ENCODE results near the gene KRTAP24-1. TPM values are rescaled to one million over a fixed set of nuclear protein-coding genes. Genes with fewer than 3 reads are reported as not detected.

The KRTAP24-1 gene, protein sequence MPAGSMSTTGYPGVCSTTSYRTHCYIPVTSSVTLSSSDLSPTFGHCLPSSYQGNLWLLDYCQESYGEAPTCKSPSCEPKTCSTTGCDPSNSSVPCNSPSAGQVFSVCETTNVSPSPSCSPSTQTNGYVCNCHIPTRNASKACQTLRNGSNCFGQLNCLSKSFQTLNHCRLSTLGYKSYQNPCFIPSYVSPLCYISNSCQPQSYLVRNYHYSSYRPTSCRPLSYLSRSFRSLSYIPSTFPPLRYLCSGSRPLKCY
- not detected for polyA plus RNA-seq (ENCODE audit: insufficient read length in 3 of 3)
- long read RNA-seq, donor 1 = 0 reads
- long read RNA-seq, donor 2 = 0 reads
- long read RNA-seq, donor 3 = 0 reads
- long read RNA-seq, donor 4 = 0 reads
- long read RNA-seq, donor 5, partial matches to known transcripts = 0 of 1 reads
- long read RNA-seq, donor 5, other reads (novel, unspliced or antisense) = 0 of 1 reads
- long read RNA-seq, donor 6 = 0 reads
- long read RNA-seq, donor 7 = 0 reads
- long read RNA-seq, donor 8 = 0 reads
- long read RNA-seq, donor 9 = 0 reads
- long read RNA-seq, donor 10 = 0 reads
- long read RNA-seq, donor 11 = 0 reads
- long read RNA-seq, donor 12 = 0 reads
- long read RNA-seq, donor 13 = 0 reads
- long read RNA-seq, donor 14 = 0 reads
- long read RNA-seq, donor 15 = 0 reads
- long read RNA-seq, donor 16 = 0 reads

DNA sequence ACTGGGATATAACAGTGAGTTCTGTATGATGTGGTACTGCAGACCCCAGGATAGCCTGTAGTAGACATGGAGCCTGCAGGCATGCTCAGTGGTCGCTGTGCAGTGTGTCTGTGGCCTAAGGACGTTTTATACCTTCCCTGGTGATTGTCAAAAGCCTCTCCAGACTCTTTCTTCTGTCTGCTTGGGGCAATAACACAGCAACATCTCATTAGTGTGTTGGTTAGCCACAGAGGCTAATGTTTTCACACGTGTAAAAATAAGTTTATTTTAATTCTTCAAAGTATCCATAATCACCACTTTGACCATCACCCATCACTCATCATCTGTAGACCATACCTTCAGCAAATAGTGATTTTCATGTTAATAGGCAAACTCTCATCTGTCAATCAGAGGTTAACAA lies at the start of gene KRTAP24-1:
Gene KRTAP24-1, minus strand, starts transcription at position 101 of the 400 bp plus-strand sequence. Its CDS starts 18 bp downstream, at position 83.
- DNase-seq = no peak

DNA sequence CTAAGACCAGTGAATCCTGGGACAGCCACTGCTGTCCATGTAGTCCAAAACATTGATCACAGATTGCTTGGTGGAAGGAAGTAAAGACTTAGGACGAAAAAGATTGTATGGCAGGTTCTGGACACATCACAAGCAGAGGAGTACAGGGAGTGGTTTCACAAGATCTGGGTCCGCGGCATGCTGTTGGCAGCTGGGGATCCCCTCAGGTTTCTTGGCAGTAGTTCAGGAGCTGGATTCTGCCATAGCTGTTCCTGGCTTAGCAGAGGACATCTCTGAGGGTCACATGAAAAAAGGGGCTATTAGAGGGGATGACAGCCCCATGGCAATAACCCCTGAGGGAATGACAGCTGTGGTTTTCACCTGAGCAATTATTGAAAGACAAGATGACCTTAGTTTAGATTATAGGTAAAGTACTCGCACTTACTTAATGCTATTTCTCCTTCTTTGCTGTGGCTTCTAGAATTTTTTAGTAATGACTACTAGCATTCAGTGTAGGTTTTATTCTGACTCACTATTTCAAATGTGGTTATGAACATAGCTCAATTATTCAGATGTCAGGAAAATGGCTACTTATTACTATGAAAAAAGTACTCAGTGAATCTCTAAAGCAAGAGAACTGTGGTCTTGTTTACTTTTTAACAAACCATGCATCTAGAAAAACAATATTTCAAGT lies 46.6 kb upstream of the KRTAP24-1 start:
- DNase-seq = no peak

DNA sequence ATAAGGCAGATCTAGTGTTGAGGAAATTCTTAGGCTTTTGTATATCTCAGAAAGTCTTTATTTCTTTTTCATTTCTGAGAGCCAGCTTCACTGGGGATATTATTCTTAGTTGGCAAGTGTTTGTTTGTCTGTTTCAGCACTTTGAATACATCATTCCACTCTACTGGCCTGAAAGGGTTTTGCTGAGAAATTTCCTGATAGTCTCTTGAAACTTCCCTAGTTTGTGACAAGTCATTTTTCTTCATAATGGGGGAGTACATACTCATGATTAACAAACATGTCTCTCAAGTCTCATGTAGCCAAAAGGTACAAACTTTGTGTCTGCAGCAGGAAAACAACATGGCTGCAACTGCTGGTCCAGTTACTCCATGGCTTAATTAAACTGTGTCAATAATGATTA lies 43.6 kb upstream of the KRTAP24-1 start:
- DNase-seq = no peak

DNA sequence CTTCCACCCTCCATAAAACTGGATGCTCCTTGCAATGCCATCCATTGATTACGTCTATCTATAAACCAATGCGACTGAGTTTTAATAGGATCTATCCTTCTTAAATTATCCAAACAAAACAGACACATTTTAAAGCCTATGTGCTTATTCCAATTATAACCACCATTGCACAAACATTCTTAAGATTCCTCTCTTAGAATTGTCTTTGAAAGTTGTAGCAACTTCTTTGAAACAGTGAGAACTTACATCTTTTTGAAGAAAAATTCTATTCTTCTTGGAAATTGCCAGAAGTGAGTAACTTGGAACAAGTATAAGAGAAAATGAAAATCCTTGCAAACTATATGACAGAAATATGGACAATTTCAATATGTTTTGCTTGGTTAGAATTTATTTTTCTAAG lies 37.5 kb upstream of the KRTAP24-1 start, which contains the start of gene KRTAP26-1:
Gene KRTAP26-1, minus strand, starts transcription at position 101 of the 400 bp plus-strand sequence. CDS start 280 bp downstream, outside the sequence.
- no peak for DNase-seq

DNA sequence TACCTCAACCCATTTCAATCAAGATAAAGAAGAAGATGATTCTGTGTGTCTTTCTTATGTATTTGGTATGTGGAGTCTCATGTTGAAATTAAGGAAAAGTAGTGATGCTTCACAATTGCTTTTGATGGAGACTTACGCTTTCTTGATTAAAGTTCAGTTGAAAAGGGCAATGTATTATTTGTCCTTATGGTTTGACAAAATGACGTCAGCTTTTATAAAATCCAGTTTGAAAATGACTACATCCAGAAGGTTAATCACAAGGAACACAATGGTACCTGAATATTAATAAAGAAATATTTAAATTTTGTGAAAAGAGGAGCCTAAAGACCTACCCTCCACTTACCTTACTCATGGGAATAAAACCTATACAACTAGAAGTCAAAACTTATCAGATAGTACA lies 33.0 kb upstream of the KRTAP24-1 start:
- DNase-seq = no peak

DNA sequence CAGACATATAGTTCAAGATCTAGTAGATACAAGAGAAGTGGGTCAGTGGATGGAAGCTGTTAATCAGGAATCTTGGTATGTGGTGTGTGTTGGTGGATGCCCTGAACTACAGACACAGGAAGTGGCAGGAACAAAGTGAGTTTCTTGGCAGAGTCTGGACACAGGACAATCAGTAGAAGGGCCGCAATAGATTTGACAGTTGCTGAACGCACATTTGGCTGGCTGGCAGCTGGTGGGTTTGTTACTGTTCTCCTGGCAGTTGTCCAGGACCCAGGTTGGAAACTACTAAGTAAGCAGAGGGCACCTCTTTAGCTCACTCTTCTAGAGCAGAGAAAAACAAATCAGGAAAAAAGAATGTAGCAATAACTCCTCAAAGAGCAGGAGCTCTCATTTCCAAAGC lies 24.1 kb upstream of the KRTAP24-1 start:
- no peak for DNase-seq

DNA sequence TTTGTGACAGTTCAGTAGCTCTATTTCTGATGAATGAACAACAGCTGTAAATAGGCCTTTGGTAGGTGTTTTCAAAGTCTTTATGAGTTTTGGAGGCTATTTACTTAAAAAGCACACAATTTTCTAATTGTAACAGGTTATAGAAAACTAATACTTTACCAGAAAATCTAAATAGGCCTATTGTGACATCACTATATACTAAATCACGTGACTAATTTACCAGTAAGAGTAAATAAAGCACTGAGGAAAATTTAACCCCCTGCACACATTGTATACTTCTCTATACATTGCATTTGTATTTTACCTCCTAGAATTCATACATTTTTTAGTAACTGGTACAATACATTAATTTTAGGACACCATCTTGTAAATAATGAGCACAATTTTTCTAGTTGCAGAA lies 22.4 kb upstream of the KRTAP24-1 start:
- no peak for DNase-seq

DNA sequence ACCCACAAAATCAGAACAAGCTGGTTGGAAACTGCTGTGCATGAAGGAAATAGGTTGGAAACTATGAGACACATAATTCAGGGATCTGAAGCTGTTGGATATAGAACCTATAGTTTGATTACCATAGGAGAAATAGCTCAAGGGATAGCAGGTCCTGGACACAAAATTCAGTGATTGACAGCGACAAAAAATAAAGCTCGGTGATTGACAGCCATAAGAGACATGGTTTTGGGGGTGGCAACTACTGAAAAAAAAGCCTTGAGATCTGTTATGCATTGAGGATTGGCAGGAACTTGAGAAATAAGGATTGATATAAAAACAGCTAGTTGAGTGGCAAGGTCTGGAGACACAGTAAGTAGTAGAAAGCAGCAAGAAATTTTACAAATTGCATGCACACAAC lies 6.5 kb upstream of the KRTAP24-1 start, which contains the start of gene KRTAP25-1:
Gene KRTAP25-1, minus strand, starts transcription at position 300 of the 400 bp plus-strand sequence. Its CDS starts 24 bp downstream, at position 276.
- DNase-seq = no peak

DNA sequence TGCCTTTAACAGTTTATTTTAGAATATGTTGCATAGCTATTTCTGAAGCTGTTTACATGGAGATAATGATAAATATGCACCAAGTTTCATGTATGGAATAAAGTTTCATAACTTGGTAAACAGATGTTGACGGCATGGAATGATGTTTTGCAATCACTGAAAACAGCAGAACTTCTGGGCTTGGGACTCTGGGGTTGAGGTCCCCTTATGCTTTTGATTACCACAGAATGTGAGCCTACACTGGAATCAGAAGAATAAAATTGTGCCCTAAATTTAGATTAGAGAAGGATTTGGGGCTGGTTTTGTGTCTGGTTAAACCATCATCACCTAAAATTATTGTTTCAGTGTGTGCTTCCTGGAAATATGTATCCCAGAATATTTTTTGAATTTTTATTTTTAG lies 11.1 kb downstream of the KRTAP24-1 start:
- no peak for DNase-seq

DNA sequence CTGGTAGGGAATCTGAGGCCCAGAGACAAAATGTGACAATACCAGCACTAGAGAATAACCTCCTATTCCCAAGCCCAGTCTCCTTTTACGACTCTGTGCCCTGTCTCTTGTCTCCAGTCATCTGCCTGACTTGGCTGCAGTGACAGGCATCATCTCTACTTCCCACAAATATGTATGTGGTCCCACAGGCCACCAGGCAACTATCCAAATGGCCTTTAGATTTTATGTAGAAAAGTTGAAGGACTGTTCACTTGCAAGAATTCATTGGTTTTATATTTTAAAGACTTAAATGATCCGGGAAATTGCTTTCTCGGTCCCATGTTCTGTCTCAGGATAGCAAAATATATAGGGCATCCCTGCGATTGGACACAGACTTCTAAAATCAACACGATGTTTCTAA lies 11.6 kb downstream of the KRTAP24-1 start:
- DNase-seq = no peak

DNA sequence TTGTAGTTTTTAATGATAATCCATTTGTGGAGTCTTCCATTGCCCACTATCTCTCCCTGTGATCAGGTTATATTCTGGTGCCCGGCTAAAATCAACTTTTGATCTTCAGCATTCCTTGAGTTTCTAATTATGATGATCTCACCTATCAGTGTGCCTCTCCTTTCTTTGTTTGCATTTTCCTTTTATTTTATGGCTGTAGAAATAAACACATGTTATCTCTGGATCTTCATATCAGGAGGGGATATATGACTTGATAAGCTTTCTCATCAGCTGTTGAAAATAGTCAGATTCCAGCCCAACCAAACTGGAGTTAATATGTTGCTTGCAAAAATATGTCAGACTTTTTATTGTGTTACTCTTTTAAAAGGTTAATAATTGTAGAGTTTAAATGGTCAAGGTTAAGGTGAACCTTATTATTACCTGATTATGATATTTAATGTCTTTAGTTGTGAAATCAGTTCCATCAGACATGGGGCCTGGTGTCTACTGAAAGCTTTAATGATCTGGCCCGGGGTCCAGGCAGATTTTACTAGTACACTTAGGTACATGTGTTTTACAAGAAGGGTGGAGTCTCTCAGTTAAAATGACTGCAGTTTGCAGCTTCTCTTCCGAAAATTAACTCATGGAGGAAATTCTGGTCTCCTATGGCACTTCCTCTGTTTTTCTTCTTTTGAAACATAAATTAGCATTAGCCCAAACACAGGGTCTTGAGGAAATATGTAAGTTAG lies 12.8 kb downstream of the KRTAP24-1 start:
- DNase-seq = no peak

DNA sequence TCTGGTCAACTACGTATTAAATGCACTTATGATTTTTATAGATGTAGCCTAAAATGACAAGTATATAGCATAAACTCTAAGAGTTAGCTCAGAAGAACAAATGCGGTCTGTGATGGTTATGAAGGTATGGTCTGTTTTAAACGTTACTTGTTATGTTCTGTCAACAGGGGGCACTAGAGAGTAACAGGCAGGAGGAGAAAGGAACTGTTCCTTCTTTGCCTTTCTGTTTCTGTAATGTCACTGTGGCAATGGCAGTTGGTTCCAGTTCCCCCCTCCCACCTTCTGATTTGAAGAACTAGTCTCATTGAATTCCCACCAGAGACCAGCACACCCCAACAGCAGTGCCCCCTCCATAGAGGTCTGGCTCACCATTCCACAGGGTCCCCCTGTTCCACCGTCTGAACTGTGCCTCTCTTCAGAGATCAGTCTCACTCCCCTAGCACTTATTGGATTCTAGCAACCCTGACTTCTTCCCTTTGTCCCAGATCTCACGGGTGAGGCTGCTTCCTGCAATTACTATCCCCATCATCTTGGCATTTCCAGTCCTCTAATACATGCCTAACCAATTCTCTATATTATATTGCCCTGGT lies 14.0 kb downstream of the KRTAP24-1 start:
- DNase-seq = no peak

DNA sequence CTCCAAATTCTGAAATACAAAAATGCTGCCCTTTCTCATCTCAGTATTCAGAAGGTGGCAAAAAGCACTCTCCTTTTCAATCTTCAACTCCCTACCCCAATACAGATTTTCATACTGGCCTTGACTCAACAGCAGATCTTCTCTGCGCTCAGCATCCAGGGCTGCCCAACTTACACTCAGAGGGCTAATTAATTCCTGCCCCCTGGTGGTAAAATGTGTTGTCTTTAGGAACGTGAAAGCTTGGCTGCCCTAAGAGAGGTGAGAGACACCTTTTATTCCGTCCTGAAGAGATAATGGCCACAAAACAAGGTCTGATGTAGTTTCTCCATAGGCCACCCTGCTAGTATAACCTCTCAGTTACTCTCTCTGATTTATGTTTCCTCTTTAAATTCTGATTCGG lies 25.0 kb downstream of the KRTAP24-1 start:
- peak; percentile 10 for DNase-seq

DNA sequence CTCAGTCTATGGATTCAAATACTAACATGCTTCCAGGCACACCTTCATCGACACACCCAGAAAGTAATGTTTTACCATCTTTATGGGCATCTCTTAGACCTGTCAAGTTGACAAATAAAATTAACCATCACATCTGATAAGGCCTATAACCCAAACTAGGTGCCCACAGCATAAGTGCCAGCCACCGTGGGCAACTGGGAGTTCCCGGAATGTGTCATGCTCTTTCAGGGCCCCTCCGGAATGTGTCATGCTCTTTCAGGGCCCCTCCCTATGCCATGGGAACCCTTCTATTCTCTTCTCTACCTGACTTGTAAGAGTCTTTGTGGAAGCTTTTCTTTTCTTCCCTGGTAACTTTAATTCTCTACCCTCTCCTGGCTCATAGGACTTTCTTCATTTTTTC lies 26.6 kb downstream of the KRTAP24-1 start:
- DNase-seq = no peak

DNA sequence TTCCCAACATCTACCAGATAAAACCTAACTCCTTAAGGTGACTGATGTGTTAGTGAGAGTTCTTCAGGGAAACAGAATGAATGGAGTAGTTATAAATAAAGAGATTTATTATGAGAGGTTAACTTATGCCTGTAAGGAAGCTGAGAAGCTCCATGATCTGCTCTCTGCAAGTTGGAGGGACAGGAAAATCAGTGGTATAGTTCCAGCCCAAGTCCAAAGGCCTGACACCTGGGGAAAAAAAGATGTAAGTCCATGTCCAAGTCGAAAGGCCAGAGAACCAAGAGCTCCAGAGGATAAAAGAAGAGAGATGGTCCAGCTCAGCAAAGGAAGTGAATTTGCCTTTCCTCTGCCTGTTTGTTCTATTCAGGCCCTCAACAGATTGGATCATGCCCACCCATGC lies 27.1 kb downstream of the KRTAP24-1 start:
- no peak for DNase-seq

DNA sequence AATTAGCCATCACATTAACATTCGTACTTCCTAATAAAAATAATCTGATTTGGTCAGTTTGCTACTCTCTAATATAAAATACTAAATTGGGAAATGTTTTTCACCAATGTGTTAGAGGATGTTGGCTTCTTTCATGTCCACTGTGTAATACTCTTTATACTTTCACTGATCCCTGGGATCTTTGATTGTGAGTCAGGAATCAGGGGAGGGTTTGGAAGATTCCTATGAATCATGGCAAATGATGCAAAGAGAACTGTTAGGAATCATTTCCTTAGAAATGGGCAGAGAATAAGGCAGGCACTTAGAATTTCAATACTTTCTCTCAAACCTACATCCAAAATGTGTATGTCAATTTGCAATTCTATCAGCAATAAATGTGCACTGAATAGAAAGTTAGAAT lies 31.0 kb downstream of the KRTAP24-1 start:
- no peak for DNase-seq

DNA sequence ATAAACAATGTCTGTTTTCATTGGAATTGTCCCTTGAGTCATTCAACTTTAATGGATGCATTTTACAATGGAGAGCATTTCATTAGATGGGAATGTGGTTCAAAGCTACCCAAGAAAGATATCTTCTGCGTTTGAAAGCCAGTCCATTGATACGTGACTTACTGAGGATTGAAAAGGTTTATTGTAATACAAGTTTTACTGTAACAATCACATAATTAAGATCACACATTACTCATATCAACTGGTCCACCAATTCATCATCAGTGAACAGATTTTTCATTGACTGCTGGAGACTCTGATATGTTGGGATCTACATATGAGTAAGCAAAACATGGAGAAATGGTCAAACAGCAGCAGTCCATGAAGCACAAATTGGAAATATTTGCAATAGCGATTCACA lies 32.8 kb downstream of the KRTAP24-1 start:
- DNase-seq = no peak

DNA sequence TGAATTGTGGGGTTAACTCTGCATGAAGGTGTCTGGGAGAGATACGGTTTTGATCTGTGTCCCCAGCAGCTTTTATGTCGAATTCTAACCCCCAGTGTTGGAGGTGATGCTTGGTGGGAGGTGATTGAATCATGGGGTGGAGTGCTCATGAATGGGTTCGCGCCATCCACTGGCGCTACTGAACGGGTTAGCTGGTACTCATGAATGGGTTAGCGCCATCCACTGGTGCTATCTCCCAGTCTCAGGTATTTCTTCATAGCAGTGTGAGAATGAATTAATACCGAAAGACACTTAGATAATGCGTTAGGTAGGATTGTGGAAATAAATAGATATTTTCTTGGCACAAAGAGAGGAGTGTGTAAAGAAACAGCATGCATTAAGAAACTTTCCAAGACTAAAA lies 33.9 kb downstream of the KRTAP24-1 start:
- DNase-seq = no peak

DNA sequence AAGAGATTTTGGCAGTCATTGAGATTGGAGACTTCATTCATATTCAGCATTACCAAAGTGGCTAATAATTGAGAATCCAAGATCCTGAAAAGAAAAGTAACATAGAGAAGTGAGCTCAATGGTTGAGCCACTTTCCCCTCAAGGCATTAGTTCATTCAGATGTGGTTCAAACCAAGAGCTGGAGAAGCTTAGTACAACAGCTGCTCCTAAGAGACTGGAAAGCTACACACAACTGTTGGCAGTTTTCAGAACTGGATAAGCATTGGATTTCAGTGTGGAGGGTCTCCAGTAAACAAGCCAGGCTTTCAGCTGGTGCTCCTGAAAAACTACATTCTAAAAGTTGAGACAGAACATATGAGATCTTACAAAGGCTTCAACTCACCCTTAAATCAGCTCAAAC lies 37.7 kb downstream of the KRTAP24-1 start:
- no peak for DNase-seq

DNA sequence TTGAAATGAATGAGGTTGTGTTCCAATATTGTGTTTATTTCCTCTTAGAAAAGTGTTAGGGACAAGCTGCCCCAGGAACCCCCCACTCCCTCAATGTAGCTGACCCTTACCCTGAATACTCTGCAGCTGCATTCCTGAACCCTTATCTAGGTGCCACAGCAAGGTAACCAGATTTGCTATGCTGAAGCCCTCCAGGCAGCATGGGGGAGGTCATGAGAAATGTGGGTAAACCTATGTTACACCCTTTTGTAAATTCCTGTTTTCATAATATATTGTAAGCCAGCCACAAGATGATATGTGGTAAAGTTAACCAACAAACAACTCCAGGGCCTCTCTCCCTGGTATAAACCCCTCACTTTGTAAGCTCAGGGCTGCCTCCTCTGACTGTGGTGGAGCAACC lies 39.1 kb downstream of the KRTAP24-1 start:
- DNase-seq = no peak

DNA sequence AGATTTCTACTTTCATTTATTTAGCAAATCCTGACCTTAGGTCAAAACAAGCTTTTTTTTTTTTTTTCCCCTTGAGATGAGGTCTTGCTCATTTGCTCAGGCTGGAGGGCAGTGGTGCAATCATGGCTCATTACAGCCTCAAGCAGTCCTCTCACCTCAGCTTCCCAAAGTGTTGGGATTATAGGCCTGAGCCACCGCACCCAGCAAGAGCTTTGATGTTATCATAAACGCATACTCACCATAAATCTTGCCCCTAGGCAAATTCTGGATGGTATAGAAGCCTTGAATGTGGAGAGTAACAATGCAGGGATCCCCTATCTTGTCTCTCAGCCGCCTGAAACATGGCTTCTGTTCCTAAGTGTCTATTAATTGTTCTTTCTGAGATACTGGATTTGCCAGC lies 42.1 kb downstream of the KRTAP24-1 start:
- no peak for DNase-seq

DNA sequence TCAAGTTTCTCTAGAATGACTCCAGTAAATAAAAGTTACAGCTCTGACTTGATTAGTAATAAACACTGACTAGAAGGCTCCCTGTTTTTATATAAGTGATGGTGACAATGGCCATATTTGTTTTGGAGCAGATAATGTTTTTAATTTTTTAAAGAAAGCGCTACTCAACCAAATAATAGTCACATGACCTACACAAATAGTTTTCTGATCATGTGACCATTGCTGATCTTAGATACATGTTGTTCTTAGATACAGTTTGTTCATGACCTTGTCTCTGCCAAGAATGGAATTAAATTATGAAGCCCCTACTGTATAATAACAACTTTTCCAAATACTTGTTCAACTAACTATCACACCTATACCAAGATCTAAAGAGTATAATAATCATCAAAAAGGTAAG lies 44.6 kb downstream of the KRTAP24-1 start:
- DNase-seq = no peak
